Measurements from ENCODE around the gene CACNA2D3.

GRCh38 chr3:54311211-54311747 lies 188.9 kb downstream of the CACNA2D3 start:
- TF ChIP-seq, protein P1, sequence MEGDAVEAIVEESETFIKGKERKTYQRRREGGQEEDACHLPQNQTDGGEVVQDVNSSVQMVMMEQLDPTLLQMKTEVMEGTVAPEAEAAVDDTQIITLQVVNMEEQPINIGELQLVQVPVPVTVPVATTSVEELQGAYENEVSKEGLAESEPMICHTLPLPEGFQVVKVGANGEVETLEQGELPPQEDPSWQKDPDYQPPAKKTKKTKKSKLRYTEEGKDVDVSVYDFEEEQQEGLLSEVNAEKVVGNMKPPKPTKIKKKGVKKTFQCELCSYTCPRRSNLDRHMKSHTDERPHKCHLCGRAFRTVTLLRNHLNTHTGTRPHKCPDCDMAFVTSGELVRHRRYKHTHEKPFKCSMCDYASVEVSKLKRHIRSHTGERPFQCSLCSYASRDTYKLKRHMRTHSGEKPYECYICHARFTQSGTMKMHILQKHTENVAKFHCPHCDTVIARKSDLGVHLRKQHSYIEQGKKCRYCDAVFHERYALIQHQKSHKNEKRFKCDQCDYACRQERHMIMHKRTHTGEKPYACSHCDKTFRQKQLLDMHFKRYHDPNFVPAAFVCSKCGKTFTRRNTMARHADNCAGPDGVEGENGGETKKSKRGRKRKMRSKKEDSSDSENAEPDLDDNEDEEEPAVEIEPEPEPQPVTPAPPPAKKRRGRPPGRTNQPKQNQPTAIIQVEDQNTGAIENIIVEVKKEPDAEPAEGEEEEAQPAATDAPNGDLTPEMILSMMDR (IDR thresholded peaks at IDR 0.05) = no peak
- TF ChIP-seq EZH2phosphoT487 (IDR thresholded peaks at IDR 0.05) = no peak
- no peak for TF ChIP-seq EZH2 (IDR thresholded peaks at IDR 0.05)
